GM18858 (cell line): Measurements from ENCODE around the gene HDGF.
"Not testable (repeated sequence)": the region's sequence is repeated elsewhere in the genome, so short reads cannot be mapped to it uniquely, and the experiment has no call there.

Source experiments
- ATAC-seq: cut with Tn5 transposase; IDR thresholded peaks from one replicate; pipeline ENCODE4 v1.9.1; 2021; ENCODE audit not compliant: unreplicated experiment

HDGF gene

GRCh38 chr1:156767101-156767878 lies 15.8 kb upstream of the HDGF start, which contains the start of gene PRCC:
Gene PRCC (plus strand): TSS chr1:156767535. CDS start chr1:156767772, 237 bp downstream.
- ATAC-seq, result peak; percentile 83

DNA sequence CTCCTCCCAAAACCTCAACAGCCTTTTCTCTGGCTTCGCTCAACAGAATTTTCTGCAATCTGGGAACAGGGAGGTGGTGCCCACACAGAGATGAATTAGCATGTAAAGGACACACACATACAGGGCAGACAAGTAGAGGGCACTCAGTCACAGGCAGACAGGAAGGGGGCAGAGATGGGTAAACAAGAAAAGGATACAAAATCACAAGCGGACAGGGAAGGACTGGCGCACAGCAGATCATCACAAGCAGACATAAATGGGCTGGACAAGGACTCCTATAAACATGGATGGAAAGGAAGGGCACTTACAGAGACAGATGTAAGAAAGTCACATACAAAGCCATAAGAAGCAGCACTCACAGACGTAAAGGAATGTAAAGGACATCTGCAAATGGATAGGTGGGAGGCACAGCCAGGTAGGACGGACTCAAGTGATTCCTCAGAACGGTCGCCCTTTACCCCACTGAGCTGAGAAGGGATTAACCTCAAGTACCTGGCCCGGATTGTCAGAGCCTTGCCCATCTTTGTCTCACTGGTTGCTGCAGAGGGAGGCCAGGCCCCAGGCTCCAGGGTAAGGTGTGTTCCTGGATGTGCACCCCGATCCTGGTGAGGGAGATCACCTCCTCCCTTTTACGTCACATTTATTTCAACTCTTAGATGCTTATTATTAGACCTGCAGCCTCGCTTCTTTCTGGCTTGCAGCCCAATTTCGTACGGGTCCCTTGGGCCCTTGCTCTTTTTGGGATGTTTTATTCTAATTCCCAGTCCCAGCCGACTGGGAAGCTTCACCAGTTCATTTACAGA lies 15.0 kb upstream of the HDGF start:
- ATAC-seq, result peak; percentile 23

- no peak for ATAC-seq
These were observed 14.2 kb upstream of the HDGF start for GRCh38 chr1:156765666-156766065.

- not testable (repeated sequence) for ATAC-seq
These were observed 13.7 kb upstream of the HDGF start for GRCh38 chr1:156765136-156765535.

DNA sequence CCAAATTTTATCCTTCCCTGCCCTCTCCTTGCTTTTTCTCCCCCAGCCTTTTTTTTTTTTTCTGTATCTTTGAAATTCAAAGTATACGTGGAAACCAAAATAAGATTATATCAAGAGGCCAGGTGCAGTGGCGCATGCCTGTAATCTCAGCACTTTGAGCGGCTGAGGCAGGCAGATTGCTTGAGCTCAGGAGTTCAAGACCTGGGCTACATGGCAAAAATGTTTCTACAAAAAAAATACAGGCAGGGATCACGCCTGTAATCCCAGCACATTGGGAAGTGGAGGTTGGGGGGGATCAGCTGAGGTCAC lies 9.3 kb upstream of the HDGF start:
- no peak for ATAC-seq

- ATAC-seq, result no peak
These were observed 8.8 kb upstream of the HDGF start for GRCh38 chr1:156760092-156760795.

DNA sequence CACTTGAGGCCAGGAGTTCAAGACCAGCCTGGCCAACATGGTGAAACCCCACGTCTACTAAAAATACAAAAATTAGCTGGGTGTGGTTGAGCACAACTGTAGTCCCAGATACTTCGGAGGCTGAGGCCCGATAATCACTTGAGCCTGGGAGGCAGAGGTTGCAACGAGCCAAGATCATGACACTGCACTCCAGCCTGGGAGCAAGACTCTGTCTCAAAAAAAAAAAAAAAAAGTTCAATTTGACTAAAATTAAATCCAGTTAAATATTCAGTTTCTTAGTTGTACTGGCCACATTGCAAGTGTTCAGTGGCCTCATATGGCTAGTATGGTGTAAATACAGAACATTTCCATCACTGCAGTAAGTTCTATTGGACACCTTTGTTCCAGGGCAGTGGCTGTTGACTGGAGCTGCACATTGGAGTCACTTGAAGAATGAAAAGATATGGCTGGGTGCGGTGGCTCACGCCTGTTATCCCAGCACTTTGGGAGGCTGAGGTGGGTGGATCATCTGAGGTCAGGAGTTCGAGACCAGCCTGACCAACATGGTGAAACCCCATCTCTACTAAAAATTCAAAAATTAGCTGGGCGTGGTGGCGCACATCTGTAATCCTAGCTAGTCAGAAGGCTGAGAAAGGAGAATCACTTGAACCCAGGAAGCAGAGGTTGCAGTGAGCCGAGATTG lies 6.2 kb upstream of the HDGF start:
- ATAC-seq, result not testable (repeated sequence)

DNA sequence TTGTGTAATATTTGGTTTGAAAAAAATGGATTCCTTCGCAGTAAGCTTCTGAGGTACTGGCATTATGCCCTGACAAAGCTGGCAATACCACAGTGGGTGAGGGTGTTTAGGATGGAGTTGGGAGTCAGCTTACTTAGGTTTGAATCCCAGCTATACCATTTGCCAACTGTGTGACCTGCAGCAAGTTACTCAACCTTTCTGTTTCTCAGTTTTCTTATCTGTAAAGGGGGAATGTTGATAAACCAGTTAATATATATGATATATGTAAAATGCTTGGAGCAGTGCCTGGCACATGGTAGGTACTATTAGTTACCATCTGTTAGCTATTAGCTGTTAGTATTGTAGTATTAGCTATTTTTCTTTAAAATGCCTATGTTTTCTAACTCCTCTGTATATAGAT lies 4.9 kb upstream of the HDGF start:
- ATAC-seq, result no peak

GRCh38 chr1:156755527-156755950 lies 4.1 kb upstream of the HDGF start:
- no peak for ATAC-seq

DNA sequence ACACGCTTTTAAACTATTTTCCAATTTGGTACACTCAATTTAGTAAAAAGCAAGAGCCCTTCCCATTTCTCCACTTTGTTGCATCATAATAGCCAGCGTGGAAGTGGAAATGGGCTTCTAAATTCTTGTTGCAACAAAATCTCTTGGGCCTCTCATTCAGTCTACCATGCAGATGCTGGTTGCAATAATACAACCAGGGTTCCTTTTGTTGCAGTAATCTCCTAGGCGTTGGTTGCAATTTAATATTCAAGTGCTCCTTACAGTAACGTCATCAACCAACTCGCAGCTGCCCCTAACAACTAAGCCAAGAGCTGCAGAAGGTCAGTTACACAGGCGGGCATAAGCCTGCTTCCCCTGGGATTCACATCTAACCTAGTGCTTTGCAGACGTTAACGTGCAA lies 2.7 kb upstream of the HDGF start:
- no peak for ATAC-seq

DNA sequence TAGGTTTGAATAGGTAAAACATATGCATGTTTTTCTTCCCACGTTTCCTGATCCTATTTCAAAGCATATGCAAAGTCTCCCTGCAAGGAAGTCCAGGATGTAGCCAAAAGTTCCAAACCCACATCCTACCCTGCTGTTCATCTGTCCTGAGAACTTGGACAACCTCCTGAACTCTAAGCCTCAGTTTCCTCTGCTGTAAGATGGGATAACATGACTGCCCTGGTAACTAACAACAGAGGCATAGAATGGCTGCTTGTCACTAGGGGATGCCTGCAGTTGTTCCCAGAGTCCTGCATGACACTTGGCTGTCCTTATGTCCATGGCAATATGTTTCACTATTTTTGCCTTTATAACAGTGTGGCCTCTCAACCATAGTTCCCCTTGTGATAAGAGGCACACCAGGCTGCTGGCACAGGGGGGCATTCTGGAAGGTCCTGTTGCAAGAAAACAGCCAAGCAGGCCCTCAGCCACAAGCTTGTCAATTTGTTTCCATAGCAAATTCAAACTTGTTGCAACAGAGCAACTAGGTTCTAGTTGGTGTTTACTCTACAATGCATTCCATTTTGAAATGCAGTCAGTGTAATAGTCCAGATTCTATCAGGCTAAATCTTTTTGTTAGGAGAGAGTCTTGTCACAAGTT lies 1.5 kb upstream of the HDGF start:
- no peak for ATAC-seq

DNA sequence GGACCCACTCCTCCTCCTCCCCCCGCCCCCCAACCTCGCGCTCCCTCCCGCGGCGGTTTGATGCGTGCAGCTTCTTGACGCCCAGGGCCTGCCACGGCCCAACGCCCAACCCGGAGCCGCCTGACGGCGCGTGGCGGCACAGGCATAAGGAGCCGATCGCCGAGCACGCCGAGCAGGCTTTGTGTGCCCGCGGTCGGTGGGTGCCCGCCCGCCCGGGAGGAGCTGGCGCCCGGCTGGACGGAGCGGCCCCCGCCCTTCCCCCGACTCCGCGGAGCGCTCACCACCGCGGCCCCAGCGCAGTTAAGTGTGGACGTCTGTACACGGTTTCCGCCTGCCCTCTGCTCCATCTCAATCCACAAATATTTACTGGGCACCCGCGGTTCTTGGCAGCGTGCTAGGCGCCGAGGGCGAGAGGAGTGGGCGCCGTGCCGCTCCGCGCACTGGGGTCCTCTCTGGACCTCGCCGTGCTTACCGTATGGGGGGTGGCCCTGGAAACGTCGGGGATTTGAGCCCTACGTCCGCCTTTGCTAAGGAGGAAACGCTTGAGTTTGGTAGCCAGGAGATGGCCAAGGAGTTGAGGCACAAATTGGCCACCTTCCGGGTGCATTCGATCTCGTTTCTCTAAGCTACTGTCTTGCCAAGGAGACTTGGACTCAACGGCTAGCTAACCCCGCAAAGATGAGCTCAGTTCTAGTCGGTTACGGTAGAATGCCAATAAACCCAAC lies 444 bp upstream of the HDGF start:
- peak; percentile 51 for ATAC-seq

- ATAC-seq, result peak; percentile 8
These were observed 594 bp downstream of the HDGF start for GRCh38 chr1:156750711-156751450.

DNA sequence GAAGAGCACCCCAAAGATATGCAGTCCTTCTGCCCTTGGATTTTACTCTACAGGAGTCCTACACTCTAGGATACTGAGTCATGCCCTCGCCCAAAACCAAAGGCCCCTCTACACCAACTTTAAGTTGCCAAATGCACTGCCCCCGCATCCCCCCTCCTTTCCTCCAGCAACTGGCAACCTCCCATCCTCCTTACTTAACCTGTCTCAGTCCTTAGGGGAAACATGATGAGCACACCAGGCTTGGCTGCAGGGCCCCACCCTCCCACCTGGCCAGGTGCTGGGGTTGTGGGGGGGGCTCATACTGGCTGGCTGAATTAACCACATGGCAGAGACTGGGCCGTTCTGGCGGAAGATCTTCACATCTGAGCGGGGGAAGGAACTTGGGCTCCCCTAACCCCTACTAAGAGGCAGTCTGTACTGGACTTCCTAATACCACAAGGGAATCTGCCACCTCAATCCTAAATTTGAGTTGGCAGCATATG lies 1.2 kb downstream of the HDGF start:
- ATAC-seq, result no peak

DNA sequence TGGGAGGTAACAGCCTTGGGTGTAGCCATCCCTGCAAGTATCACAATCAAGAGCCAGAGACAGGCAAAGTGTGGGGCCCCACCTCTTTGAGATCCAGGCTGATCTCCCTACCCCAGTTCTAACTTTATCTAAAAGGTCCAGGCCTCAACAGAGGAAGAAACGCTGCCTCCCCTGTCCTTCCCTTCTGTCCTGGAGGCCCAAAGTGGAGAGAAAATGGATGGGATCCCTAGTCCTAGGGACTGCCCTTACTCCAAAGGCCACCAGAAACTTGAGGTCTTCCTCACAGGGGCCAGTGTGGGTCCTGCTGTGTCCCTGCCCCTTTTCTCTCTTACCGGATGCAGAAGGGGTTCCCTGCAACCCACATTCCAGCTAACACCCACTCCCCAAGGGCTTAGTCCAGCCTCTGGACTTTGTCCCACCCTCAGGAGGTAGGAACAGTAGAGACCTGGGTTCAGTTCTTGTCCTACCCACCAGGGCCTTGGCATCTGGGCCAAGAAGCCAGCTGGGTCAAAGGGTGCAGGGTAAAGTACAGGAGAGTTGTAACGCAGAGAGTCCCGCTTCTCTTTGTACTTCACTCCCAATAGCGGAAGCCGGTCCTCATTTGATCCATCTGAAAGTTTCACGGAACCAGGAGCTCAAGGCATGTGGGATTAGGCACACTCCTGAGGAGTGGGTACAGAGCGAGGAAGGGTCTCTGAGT lies 1.9 kb downstream of the HDGF start:
- ATAC-seq, result no peak

- ATAC-seq, result no peak
These were observed 2.6 kb downstream of the HDGF start for GRCh38 chr1:156748670-156749418.

- no peak for ATAC-seq
These were observed 3.5 kb downstream of the HDGF start for GRCh38 chr1:156747742-156748669.
